Measurements from ENCODE around the gene C7orf33.

C7orf33 gene

DNA sequence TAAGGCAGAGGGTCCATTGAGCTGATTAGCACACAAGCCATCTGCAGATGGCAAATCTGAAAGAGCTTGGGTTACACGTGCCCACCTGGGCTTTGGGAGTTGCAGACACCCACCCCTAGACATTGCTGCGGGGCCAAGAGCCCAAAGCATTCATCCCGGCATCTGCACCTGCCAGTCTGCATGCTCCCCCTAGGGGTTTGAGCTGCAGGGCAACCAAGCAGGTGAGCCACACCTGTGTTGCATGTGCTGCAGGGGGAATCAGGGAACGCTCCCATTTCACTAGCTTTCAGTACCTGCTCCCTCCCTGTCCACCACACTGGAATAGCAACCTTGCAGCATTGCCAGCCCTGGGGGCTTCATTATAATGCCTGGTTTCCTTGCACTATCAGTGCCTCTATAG is 21.1 kb downstream of the C7orf33 start:
- TF ChIP-seq, protein P1, sequence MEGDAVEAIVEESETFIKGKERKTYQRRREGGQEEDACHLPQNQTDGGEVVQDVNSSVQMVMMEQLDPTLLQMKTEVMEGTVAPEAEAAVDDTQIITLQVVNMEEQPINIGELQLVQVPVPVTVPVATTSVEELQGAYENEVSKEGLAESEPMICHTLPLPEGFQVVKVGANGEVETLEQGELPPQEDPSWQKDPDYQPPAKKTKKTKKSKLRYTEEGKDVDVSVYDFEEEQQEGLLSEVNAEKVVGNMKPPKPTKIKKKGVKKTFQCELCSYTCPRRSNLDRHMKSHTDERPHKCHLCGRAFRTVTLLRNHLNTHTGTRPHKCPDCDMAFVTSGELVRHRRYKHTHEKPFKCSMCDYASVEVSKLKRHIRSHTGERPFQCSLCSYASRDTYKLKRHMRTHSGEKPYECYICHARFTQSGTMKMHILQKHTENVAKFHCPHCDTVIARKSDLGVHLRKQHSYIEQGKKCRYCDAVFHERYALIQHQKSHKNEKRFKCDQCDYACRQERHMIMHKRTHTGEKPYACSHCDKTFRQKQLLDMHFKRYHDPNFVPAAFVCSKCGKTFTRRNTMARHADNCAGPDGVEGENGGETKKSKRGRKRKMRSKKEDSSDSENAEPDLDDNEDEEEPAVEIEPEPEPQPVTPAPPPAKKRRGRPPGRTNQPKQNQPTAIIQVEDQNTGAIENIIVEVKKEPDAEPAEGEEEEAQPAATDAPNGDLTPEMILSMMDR (IDR thresholded peaks at IDR 0.05; ENCODE audit: insufficient read depth, low read depth, low read length, missing control alignments), result peak; percentile 3
- DNase-seq (ENCODE audit: low read depth), result no peak
- no peak overlapping the region for H3K4me3 ChIP-seq (ENCODE audit: low read depth, low read length)

- H3K4me3 ChIP-seq (ENCODE audit: low read depth, low read length), result no peak overlapping the region
- no peak for DNase-seq (ENCODE audit: low read depth)
- TF ChIP-seq, protein P1 (IDR thresholded peaks at IDR 0.05; ENCODE audit: insufficient read depth, low read depth, low read length, missing control alignments), result no peak
Observed at GRCh38 chr7:148615085-148615730, 24.6 kb downstream of the C7orf33 start.

DNA sequence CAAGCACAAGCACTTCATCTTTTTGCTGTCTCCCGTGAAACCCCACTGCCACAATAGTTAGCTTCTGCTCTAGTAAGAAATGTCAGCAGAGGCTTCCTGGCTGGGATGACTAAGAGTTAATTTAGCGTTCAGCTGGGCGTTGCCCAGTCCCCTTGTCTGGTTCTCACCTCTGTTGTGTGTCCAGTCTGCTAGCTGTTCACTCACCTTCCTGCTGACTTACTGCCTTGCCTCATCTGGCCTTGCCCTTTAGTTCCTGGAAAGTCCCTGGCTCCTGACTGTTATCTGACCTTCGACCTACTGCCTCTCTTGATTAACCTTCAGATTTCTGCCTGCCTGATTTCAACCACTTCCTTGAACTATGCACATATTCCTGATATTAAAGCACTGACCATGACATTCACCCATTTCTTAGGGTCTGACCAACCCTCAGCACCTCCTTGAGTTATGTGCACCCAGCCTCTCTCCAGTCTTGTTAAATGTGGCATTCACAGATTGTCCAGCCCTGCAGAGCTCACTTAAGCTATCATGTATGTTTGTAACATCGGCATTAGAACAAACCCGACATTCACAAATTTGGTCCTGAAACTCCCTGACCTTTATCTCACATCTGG is 30.3 kb downstream of the C7orf33 start:
- TF ChIP-seq, protein P1 (IDR thresholded peaks at IDR 0.05; ENCODE audit: insufficient read depth, low read depth, low read length, missing control alignments), result no peak
- no peak for DNase-seq (ENCODE audit: low read depth)
- H3K4me3 ChIP-seq (ENCODE audit: low read depth, low read length), result no peak overlapping the region

DNA sequence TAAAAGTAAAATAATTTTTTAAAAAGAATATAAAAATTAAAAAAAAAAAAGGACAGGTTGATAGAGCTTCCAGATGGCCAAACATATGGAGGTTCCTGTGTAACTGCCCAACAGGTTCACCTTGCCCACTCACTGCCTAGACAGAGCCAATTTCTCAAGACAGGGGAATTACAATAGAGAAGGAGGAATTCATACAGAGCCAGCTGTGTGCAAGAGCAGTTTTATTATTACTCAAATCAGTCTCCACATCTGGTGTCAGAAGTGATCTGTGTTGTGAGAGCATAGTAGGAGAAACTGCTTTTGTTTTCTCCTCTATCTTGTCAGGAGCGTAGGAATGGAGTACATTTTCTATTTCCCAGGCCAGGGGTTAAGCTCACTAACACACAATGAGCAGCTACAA is 31.0 kb downstream of the C7orf33 start:
- TF ChIP-seq, protein P1 (IDR thresholded peaks at IDR 0.05; ENCODE audit: insufficient read depth, low read depth, low read length, missing control alignments), result no peak

GRCh38 chr7:148622887-148623585 is 32.5 kb downstream of the C7orf33 start:
- TF ChIP-seq, protein P1 (IDR thresholded peaks at IDR 0.05; ENCODE audit: insufficient read depth, low read depth, low read length, missing control alignments), result no peak
- DNase-seq (ENCODE audit: low read depth), result no peak
- no peak overlapping the region for H3K4me3 ChIP-seq (ENCODE audit: low read depth, low read length)

More for the DNA sequence above, 31.0 kb downstream of the C7orf33 start:
- H3K4me3 ChIP-seq (ENCODE audit: low read depth, low read length), result no peak overlapping the region
- DNase-seq (ENCODE audit: low read depth), result no peak

- no peak overlapping the region for H3K4me3 ChIP-seq (ENCODE audit: low read depth, low read length)
- DNase-seq (ENCODE audit: low read depth), result no peak
- TF ChIP-seq, protein P1 (IDR thresholded peaks at IDR 0.05; ENCODE audit: insufficient read depth, low read depth, low read length, missing control alignments), result no peak
Observed at GRCh38 chr7:148623586-148624282, 33.2 kb downstream of the C7orf33 start.

Measured in GM12865 (cell line).